GM19395 (cell line): ENCODE results near the gene SOS1.
"Not testable (repeated sequence)": the region's sequence is repeated elsewhere in the genome, so short reads cannot be mapped to it uniquely, and the experiment has no call there.

Source experiments
- ATAC-seq: cut with Tn5 transposase; IDR thresholded peaks from one replicate; pipeline ENCODE4 v1.9.1; 2021; ENCODE audit warnings: mild to moderate bottlenecking, moderate library complexity; ENCODE audit not compliant: unreplicated experiment

The SOS1 gene

GRCh38 chr2:39107724-39108273, 13.1 kb downstream of the SOS1 start:
- no peak for ATAC-seq

GRCh38 chr2:39107156-39107555, 13.7 kb downstream of the SOS1 start:
- no peak for ATAC-seq

DNA sequence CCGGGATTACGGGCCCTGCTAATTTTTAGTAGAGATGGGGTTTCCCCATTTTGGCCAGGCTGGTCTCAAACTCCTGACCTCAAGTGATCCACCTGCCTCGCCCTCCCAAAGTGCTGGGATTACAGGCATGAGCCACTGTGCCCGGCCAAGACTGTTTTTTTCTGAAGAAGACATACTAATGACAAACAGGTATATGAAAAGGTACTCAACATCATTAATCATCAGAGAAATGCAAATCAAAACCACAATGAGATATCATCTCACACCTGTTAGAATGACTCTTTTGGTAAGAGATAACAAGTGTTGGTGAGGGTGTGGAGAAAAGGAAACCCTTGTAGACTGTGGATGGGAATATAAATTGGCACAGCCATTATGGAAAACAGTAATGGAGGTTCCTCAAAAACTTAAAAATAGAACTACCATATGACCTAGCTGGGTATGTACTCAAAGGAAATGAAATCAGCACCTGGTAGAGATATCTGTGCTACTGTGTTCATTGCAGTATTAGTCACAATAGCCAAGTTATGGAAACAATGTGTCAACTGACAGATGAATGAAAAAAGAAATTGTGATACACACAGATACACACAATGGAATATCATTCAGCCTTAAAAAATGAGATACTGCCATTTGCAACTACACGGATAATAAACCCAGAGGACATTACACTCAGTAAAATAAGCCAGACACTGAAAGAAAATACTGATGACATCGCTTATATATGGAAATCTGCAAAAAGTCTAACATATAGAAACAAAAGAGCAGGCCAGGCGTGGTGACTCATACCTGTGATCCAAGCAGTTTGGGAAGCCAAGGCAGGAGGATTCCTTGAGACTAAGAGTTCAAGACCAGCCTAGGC, 20.8 kb downstream of the SOS1 start:
- peak; percentile 79 for ATAC-seq

- no peak for ATAC-seq
These were observed 21.5 kb downstream of the SOS1 start for GRCh38 chr2:39099310-39099869.

DNA sequence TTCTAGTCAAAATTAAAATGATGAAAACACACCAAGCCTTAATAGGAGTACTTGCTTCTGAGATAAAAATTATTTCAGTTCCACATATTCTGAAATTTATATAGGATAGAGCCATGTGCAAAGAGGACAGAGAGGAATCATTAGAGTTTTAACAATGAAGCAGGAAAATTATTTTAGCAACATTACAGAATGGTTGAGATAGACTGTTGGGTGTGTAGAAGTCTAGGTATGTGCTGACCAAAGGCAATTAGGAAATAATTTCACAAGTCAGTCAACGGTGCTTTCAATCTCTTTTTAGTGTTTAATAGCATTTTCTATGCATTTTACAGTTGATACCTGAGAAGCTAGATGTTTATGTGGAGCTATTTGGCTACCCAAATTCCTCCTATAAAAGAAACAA, 25.2 kb downstream of the SOS1 start:
- no peak for ATAC-seq

DNA sequence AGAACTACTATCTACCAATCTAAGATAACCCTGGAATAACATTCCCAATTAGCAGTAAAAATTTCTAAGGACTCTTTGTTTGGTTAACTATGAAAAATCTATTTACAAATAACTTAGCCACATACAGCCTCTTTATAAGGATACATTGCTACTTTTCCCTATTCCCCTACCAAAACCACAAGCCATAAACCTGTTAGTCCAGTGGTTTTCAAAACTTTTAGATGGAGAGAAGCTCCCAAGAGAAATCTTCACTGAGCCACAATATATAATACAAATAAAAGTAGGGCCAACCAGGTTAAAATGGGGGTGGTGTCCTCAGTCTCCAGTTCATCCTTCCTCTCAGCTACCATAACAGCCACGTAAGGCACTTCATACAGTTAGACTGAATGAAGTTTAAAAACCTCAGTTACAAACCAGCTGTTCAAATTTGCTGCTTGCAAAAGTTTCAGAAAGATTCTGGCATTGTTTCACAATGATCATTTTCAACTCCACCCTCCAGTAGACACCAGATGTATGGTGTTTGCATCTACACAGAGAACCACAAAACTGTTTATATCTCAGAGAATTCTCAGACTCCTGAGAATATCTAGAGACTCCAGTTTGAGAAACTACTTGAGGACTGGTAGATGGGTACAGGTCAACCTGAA, 26.0 kb downstream of the SOS1 start:
- ATAC-seq = peak; percentile 92

DNA sequence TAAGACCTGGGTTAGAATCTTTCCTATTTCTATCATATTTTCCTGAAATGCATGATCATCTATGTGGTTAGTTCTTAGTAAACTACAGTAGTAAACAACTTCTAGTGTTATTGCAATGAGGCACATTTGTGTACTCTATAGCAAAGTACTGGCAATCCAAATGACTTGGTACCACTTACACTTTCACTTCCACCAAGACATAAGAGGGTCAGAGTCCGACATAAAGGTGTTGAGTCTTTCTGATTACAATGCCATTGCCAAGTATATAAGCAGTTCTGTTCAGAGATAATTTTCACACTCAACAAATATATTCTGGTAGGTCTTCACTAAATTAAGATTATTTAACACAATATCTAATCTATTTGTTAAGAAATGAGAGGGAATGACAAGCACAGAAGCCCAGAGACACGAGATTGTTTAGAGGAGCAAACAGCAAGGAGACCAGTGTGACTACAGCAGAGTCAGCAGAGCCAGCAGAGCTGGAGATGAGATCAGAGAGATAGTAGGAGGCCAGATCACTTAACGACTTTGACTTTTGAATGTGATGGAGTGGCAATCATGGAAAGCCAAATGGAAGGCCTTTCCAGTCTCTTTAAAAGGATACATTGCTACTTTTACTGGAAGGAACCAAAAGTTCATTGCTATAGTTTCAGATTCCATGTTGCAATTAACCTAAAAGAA, 27.5 kb downstream of the SOS1 start:
- ATAC-seq = peak; percentile 45

GRCh38 chr2:39091543-39091942, 29.3 kb downstream of the SOS1 start:
- ATAC-seq = no peak

DNA sequence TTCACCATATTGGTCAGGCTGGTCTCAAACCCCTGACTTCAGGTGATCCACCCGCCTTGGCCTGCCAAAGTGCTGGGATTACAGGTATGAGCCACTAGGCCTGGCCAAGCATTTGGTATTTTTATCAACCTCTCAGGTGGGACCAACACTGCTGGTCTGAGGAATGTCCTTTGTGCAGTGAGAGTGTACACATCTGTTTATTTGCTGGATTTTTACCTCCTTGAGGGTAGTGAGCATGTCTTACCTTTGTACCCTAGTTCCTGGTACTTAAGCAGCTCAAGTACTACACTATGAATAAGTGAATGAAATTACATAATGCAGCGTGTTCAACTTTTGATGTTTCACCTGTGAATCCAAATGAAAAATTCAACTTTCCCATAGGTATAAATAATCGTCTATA, 29.8 kb downstream of the SOS1 start:
- ATAC-seq = no peak

DNA sequence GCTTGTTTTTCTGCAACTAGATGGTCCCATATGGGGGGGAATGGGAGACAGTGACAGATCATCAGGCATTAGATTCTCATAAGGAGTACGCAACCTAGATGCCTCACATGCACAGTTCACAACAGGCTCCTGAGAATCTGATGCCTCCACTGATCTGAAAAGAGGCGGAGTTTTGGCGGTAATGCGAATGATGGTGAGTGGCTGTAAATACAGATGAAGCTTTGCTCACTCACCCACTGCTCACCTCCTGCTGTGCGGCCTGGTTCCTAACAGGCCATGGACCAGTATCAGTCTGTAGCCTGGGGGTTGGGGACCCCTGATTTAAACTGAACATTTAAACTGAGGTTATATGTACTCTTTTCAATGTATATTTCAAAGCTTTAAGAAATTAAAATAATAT, 40.7 kb downstream of the SOS1 start:
- no peak for ATAC-seq

DNA sequence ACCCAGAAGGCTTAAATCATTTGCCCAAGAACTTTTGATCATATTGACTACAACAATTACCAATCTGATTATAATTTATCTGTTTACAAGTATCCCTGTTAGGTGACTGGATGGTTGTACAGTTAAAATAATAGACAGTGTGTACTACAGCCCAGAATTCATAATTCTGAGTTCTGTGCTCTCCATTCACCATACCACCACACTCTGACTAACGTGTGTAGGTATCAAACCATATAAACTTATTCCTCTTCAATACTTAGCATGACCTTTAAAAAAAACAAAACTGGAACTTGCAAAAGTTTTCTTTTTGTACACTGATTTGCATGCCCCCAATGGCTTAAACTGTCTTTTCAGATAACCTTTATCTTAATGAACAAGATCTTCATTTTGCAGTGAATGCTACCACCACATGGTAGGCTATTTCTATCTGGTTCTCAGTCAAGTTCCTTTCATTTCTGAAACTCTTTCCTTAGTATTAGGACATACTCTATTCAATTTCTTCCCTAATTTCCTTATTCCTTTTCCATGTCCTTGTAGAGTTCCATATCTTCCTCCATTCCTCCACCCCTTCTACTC, 50.9 kb downstream of the SOS1 start:
- no peak for ATAC-seq

GRCh38 chr2:39069136-39069515, 51.7 kb downstream of the SOS1 start:
- no peak for ATAC-seq

DNA sequence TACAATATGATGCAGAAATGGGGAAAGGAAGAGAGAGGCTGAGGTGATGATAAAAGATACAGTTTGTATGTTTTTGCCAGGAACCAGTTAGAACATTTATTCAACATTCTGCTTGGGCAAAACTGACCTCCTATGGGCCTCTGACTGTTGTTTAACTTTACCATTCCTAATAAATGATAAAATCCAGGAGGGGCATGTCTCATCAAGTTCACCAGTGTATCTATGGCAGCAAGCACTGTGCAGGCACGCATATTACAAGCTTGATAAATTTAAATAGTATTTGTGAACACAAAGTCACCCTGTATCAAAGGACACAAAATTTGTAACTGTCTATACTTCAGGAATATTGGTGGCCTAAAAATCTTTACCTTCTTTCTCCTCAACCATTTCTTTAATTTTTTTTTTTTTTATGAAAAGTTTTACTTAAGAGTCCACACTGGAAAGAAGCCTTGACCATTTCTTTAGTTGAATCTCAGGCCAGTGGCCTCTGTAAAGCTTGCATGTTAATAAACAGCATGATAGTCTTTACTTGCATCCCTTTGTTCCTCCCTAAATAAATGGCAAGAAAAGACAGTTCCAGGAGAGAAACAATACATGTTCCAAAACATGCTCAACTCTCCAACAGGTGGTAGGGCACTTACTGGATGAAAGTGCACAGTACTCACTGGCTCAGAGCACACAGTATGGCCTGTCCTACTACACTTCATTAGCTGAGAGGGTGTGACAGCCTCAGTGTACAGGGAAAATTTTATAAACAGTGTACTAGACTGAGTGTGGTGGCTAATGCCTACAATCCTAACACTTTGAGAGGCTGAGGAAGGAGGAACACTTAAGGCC, 52.3 kb downstream of the SOS1 start:
- no peak for ATAC-seq

DNA sequence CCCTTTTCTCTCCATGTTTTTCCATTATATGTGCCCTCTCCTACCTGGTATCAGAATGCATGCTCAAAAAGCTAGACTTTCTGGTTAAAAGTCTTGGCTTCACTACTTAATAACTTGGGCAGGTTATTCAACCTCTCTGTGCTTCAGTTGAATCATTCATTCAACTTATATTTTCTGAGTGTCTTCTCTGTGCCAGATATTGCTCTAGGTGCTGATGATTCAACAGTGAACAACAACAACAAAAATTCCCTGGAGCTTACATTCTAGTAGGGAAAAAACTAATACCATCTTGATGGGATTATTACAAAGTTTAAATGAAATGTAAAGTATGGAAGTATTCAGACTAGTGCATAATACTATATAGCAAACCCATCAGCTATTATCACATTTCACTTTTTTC, 55.2 kb downstream of the SOS1 start:
- ATAC-seq = no peak

DNA sequence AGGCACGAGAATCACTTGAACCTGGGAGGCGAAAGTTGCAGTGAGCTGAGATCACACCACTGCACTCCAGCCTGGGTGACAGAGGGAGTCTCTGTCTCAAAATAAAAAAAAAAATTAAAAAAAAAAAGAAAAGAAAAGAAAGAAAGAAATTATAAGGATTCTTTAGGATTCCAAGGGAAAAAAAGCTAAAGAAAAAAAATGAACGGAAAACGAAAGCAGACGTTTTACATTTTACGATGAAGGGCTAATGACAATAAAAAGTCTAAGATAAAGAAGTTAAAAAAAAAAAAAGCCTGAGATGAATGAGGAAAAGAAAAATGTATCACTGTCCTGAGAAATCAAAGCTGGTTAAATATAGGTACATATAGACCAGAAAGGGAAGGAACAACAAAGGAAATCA, 58.5 kb downstream of the SOS1 start:
- no peak for ATAC-seq

DNA sequence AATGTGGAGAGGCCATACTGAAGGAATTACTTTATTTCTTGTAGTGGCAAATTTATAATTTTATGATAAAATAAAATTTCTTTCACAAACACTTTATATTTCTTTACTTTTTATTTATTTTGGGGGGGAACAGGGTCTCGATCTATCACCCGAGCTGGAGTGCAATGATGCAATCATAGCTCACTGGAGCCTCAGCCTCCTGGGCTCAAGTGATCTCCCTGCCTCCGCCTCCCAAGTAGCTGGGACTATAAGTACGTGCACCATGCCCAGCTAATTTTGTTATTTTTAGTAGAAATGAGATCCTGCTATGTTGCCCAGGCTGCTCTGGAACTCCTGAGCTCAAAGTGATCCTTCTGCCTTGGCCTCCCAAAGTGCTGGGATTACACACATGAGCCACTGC, 59.6 kb downstream of the SOS1 start:
- ATAC-seq = no peak

DNA sequence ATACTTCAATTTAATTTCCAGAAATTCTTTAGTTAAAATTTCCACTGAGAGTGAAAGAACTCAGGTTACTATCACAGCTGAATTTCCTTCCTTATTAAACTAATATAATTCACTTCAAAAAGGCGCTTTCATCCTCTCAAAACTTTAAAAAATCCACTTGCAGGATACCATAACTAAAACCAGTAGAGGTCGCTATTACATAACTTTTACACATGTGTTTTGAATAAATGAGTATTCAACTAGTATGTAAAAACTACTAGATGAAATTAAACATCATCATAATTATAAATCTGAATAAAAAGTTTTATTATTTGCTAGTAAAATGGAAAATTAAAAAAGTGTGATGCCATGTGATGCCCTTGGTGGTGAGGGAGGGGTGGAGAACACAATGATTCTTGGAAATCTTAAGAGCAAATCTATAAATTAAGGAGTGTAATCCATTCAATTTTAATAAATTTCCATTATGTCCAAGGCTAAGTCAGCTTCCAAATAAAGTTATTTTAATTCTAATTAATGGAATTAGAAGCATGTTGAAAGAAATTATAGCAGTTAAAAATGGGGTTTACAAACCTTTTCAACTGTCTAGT, 61.4 kb downstream of the SOS1 start:
- no peak for ATAC-seq

DNA sequence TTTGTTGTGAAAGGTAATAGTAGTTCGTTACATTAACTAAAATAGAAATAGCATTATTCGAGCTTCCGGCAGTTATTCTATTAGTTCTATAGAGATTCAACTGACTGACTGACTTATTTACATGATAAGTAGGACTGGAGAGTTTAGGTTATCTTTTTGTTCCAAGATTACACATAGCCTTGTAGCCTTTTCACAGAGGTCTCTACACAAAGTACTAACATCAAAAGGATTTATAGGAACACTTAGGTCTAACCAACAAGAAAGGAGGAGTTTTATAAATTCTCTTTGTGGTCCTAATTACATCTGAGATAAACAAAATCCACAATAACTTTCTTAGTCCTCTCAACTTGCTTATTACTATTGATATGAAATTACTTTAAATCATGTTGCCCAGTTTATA, 62.8 kb downstream of the SOS1 start:
- ATAC-seq = no peak

- not testable (repeated sequence) for ATAC-seq
These were observed 68.2 kb downstream of the SOS1 start for GRCh38 chr2:39052665-39053064.

DNA sequence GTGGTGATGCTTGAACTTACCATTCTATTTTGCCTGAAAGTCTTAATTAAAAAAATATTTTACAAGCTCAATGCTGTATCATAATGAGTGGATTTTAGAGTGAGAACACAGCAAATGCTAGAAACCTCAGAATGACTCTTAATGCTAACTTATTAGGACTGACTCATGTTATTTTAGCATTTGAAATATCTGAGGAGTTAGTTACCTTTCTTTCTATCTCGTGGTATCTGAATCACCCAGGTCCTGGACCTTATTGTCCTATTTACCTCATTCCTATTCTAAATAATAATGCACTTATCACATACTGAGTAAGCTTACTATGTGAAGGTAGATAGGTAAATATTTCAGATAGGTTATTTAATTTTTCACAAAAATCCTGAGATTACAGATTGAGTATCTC, 70.7 kb downstream of the SOS1 start:
- no peak for ATAC-seq
